Activated T-cell treated with anti-CD3 and anti-CD28 coated beads for 1 hour (primary cell): ENCODE data around the gene ECM1.

Experiments
- DNase-seq: peaks from one replicate; pipeline ENCODE4 v3.0.0-alpha.2; 2020; ENCODE audit warnings: low read depth

The ECM1 gene

DNA sequence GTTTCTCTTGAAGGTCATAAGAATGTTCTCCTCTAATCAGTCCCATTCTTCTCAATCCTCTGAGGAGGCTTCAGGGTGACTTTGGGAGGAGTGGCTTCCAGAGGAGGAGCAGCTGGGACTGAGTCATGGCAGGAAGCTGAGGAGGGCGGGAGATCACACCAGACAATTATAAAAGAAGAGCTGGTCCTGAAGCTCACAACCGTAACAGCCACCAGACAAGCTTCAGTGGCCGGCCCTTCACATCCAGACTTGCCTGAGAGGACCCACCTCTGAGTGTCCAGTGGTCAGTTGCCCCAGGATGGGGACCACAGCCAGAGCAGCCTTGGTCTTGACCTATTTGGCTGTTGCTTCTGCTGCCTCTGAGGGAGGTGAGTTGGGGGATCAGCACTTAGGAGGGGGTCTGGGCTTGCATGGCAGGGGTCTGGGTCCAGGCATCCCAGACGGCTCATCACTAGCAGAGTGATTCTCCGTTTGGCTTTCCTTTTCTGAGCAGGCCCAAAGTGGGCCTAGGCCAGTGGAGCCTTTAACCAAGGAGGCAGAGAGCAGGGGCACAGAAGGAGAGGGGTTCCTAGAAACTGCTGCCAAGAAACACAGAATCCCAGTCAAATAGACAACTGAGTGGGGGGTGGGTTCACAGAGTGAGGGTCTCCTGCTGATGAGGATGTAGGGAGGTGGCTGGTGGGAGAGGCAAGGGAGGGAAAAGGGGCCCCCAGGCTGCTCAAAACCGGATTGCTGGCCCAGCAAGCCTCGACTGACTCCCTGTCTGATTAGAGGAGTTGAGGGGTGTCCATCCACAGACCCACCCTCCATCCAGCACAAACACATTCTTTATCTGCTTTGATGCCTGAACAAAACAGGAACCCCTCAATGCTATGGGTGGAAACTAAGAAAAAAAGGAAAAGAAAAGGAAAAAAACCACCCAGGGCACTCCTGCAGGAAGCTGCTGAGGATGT is at the start of gene ECM1:
Gene ECM1 (plus strand): TSS at position 198 of the 953 bp plus-strand sequence. CDS start 101 bp downstream, at position 299.
- no peak for DNase-seq

DNA sequence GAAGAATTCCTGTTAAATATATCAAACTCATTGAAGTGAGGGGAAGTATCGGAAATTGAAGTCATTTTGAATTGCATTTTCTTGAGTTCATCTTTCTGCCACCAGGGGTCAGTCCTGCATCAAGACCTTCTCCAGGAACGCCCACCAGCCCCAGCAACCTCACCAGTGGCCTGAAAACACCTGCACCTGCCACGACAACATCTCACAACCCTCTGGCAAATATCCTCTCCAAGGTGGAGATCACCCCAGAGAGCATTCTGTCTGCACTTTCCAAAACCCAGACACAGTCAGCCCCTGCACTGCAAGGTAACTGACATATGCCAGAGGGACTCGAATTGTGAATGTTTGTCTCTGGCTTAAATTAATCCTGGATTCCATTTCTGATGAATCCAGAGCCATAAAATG is 43.5 kb upstream of the ECM1 start:
- DNase-seq, result peak; percentile 59

DNA sequence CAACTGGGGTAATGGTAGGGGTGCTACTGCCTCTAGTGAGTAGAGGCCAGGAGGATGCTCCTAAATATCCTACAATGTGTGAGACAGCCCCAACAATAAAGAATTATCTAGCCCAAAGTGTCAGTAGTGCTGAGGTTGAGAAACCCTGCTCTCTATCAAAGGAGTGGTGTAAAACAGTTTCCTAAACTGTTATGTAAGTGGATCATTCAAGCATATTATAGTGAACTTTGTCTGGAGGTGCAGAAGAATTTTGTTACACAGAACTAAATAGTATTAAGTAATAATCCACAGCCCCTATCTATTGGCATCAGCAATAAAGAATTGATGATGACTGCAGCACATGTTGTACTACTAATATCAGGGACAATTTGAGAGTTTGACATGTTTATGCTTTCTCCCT is 40.9 kb upstream of the ECM1 start:
- DNase-seq, result no peak

DNA sequence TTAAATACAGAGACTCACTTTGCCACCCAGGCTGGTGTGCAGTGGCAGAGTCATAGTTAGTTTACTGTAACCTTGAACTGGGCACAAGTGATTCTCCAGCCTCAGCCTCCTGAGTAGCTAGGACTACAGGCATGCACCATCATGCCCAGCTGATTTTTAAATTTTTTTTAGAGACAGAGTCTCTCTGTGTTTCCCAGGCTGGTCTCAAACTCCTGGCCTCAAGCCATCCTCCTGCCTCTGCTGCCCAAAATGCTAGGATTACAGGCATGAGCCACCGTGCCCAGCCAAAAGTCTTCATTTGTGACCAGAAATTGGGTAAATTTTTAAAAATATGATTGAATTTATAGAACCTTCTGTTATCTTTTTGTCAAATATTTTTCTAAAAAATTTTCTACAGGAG is 38.6 kb upstream of the ECM1 start:
- DNase-seq, result no peak

DNA sequence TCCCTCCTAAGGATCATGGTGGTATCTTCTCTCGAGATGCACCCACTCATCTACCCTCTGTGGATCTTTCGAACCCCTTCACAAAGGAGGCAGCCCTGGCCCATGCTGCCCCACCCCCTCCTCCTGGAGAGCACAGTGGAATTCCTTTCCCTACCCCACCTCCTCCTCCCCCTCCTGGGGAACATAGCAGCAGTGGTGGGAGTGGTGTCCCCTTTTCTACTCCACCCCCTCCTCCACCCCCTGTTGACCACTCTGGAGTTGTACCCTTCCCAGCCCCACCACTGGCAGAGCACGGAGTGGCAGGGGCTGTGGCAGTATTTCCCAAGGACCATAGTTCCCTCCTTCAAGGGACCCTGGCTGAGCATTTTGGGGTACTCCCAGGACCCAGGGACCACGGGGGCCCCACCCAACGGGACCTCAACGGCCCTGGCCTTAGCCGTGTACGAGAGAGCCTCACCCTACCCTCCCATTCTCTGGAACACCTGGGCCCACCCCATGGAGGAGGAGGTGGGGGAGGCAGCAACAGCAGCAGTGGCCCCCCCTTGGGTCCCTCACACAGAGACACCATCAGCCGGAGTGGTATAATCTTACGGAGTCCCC is 35.2 kb upstream of the ECM1 start:
- no peak for DNase-seq

DNA sequence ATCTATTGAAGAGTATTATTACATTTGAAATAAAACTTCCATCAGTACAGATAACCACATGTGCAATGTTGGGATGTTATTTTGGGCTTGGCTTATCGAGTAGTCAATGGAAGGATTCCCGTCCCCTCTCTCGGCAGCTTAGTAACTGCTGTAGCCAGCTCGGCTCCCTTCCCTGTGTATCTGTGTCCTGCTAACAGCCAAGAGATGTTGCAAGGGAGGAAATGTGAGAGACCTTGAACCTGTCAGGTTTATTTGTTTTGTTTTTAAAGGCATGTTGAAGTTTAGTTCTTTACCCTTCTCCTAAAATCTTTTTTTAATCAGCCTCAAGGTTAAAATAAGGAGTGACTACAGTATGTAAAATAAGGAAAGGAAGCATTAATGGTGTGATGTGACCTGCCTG is 34.2 kb upstream of the ECM1 start:
- no peak for DNase-seq

DNA sequence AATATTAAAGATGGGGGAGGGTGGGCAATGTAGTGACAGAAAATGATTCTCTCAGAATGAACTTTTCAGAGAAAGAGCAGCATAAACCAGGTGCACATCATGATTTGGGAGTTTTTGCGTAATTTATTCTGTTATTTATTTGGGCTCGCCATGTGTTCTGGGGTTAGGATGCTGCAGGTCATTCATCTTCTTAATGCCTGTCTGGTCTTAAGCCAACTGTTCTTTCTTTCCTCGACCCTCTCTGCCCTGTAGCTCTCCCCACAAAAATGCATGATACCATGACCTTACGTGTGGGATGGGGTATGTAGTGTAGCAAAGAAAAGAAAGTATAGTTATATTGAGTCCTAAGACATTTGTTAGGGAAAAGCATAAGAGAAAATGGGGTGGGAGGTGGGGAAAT is 33.0 kb upstream of the ECM1 start:
- DNase-seq, result no peak

DNA sequence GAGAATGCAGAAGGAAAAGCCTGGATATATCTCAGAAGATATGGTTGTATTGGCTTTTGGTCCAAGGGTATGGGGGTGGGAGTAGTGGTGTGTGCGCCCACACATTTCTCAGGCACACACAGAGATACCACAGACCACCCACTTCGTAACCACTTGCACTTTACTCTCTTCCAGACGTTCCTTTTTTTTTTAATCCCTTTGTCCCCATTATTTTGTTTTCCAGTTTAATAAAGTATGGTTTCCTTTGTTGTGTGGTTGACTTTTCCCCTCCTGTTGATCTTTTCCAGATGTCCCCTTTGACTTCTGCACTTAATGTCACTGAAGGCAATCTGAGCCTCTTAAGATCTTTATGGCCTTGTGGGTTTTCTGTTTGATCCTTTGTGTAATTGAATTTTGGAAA is 31.2 kb upstream of the ECM1 start:
- no peak for DNase-seq

DNA sequence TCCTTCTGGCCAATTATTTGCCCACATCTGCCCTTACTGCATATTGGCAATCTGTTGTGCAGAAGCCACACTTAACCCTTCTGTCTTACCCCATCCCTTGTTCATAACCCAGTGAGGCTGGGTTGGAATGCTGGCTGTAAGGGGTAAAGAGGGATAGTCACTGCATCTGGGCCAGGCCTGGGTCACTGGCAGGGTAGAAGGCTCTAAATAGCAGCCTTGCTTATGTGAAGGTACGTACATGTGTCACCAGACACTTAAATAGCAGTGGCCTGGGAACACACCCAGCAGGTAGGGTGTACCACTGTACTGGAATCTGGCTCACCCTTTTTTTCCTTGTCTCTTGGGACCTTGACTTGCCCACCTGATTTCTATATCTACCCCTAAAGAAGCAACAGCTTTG is 30.6 kb upstream of the ECM1 start:
- no peak for DNase-seq

DNA sequence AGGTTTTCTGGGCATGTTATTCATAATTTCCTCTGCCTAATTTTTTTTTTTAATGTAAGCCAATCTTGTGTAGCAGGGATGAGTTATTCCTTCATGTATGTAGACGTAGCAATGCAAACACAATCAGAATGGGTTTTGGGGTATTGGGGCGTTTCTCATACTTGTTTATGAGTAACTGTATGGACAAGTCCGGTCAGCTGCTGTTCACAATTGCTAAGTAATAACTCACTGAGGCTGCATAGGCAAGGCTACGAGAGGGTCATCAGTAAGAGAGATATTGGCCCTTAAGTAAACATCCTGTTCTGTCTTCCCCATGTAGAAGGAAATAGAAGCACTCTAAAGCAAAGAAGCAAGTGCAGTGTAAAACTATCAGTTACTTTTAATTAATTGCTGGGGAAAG is 30.2 kb upstream of the ECM1 start:
- no peak for DNase-seq

DNA sequence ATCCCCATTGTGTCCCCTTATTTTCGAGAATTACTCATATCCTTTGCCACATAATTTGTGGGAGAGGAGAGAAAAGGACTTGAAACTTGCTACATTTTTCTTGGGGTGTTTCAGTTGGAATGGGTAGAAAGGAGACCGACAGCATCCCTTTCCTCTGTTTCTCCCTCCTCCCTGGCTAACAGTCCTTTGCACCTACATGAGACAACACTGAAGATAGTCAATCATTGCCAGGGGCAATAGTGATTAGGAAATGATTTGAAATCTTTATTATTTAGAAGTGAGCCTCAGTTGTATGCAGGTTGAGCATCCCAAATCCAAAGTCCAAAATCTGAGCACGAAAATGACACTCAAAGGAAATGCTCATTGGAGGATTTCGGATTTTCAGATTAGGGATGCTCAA is 28.5 kb upstream of the ECM1 start:
- DNase-seq, result no peak

DNA sequence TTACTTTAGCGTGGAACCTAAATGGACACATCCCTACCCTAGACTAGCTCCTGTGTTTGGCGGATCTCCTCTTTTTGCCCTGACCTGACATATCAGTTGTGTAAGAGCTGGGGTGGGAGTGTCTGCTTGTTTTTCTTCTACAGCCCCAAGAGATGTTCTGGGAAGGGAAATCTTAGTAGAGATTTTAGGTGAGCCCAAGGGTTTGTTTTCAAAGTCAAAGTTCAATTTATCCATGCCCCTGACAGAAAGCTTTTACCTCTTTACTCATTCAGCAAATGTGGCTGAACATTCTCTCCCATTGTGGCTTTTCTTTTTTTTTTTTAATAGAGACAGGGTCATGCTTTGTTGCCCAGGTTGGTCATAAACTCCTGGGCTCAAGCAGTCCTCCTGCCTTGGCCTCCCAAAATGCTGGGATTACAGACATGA is 28.0 kb upstream of the ECM1 start:
- no peak for DNase-seq

DNA sequence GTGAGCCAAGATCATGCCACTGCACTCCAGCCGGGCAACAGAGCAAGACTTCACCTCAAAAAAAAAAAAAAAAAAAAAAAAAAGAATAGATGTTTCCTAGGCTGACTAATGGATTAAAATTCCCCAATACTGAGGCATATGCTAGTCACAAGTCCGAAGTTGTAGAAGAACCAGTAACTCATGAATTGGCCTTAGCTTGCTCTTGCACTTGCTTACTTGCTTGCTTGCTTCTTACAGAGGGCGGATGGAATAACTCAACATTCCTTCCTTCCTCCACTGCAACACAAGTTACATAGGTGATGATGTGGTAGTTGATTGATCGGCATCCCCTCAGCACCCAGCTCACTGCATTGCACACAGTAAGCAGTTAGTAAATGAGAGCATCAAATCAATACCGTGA is 23.5 kb upstream of the ECM1 start:
- DNase-seq, result no peak

DNA sequence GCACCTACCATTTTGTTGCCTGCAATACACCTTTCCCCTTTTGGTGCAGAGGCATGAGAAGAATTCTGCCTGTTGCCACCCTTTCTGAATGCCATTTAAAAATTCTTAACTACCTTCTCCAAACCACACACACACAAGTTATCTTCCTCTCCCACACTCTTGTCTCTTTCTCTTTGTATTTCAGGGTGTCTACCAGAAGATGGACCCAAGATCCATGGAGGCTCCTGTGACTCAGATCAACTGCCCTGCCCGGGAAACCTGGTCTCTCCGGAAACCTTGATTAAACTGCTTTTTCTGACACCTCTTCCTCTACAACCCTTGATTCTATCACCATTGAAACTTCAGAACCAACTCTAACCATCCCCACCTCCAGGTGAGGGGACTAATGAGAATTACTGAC is 23.0 kb upstream of the ECM1 start:
- DNase-seq, result no peak

DNA sequence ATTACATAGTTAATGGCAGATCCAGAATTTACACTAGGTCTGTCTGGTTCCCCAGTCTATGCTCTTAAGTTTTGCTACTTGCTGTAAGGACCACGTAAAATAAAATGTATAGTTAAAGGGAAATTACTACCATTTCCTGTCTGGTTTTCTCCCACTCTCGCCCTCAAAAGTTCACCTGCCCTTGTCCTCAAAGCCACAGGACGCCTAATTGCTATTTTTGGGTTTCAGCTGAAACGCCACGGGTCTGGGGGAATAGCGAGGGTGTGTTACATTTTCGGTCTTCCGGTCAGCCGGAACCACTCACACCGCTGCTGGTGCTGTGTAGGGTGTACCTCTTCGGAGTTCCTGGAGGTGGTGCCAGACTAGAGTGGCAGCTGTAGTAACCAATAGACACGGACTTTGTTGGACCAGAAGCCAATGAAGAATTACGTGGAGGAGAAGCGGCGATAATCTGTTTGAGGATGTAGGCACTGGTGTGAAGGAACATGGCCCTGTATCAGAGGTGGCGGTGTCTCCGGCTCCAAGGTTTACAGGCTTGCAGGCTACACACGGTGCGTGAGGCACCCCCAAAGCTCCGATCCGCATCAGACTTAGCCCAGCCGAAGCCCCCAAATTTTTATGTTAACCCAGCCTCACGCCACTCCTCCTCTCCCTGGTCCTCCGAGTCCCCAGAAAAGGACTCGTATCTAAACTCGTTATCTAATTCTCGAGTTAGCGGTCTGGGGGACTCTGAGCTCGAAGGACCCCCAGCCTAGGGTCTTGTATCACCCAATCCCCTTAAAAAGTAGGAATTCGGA is 20.7 kb upstream of the ECM1 start, which contains the start of gene TARS2:
Gene TARS2 (plus strand): TSS at position 454 of the 797 bp plus-strand sequence. CDS start 32 bp downstream, at position 486.
- DNase-seq, result peak; percentile 85

DNA sequence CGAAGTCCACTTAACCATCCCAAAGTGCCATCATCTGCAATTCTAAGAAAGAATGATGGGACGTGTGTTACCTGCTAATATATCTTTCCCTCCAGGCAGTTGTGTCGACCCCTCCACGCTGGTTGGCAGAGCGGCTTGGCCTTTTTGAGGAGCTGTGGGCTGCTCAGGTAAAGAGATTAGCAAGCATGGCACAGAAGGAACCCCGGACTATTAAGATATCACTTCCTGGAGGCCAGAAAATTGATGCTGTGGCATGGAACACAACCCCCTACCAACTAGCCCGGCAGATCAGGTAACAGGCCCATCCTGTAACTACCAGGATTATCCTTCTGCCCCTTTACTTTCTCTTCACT is 20.2 kb upstream of the ECM1 start:
- no peak for DNase-seq

DNA sequence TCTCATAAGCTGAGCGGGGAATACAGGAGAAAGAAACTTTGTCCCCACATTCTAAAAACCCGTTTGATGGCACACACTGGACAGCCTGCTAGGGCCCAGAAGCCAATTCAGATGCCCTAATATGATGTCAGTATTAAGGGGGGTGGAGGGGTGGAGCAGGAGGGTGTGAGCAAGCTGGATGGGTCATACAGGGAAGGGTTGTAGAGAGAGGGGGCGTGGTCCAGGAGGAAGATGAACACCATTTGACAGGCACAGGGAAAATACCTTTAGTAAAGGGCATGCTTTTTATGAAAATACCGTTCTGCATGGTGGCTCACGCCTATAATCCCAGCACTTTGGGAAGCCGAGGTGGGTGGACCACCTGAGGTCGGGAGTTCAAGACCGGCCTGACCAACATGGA is 14.7 kb upstream of the ECM1 start:
- DNase-seq, result no peak

DNA sequence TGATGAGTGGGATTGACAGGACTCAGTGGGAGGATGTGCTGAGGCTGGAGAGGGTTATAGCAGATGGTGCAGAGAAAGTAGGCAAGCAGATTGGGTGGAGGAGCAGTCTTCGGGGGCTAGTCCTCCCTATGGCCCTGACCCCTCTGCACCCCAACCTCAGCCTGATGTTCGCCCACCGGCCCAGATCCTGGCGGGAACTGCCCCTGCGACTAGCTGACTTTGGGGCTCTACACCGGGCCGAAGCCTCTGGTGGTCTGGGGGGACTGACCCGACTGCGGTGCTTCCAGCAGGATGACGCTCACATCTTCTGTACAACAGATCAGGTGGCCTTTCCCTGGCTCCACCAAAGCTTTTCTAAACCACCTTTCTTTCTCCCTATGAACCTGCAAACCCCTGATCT is 9.6 kb upstream of the ECM1 start:
- no peak for DNase-seq

DNA sequence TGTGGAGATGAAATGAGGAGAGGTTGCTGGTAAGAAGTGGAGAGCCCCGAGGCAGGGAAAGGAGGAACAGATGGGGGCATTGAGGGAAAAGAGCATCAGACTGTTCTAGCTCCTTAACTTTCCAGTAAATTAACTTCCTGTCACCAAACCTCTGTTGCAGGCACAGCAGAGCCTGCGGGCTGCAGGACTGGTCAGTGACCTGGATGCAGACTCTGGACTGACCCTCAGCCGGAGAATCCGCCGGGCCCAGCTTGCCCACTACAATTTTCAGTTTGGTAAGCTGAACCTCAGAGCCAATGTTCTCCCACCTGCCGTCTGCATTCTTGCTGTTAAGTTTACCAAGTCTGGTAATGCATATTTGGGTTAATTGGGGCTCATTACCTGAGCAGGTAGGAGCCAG is 2.5 kb upstream of the ECM1 start:
- DNase-seq, result no peak

DNA sequence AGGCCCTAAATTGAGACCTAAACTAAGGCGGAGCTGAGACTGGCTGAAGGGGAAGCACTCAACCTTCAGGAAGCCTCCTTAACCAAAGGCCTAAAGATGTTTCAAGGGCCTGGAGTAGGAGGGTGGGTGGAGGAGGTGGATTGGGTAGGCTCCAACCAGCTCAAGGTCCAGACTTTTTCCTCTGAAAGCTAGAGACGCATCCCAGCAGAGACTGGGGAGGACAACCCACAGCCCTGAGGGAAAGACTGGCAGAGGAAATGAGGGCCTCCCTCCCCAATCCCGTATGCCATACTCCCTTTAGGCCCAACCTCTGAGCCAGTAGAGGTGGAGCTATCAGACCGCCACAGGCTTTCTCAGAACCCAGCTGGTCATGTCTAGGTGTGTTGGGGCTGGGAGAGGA is 1.1 kb downstream of the ECM1 start:
- DNase-seq, result no peak

DNA sequence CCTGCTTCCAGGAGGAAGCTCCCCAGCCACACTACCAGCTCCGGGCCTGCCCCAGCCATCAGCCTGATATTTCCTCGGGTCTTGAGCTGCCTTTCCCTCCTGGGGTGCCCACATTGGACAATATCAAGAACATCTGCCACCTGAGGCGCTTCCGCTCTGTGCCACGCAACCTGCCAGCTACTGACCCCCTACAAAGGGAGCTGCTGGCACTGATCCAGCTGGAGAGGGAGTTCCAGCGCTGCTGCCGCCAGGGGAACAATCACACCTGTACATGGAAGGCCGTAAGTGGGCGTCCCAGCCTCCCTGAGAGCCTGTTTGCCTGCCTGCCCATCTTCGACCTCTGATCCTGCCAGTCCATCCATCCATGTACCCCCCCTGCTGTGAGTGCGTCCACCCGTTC is 3.6 kb downstream of the ECM1 start:
- DNase-seq, result no peak

DNA sequence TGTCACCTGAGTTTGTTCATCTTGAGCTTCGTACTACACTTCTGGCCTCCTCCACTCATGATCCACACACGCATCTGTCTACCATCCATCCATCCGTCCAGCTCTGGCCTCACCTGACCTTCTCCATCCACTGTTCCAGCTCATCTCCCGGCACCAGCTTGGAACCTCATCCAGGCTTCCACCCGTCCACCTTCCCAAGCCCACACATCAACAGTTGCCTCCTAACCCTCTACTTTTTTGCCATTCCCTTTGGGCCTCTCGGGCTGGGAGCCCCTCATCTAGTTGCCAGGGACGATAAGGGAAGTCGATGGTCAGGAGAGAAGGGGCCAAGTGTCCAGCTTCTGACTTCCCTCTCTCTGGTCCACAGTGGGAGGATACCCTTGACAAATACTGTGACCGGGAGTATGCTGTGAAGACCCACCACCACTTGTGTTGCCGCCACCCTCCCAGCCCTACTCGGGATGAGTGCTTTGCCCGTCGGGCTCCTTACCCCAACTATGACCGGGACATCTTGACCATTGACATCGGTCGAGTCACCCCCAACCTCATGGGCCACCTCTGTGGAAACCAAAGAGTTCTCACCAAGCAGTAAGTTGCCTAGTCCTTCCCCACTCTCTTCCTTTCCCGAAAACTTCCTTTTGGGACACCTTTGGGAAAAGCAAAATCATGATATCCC is 4.2 kb downstream of the ECM1 start:
- no peak for DNase-seq
